AG09319 (cell line): Measurements from ENCODE around the gene CDK5RAP3.

ENCODE experiments used
- DNase-seq: peaks from one replicate; pipeline ENCODE4 v3.0.0-alpha.2; 2010; ENCODE audit warnings: low read depth; ENCODE audit errors: extremely low read depth
- TF ChIP-seq, protein P1 (sequence below): IDR thresholded peaks from 2 replicates; pipeline ENCODE4 v1.5.1; 2011; ENCODE audit warnings: low read depth, mild to moderate bottlenecking, inconsistent platforms, low read length, moderate library complexity

Gene CDK5RAP3

DNA sequence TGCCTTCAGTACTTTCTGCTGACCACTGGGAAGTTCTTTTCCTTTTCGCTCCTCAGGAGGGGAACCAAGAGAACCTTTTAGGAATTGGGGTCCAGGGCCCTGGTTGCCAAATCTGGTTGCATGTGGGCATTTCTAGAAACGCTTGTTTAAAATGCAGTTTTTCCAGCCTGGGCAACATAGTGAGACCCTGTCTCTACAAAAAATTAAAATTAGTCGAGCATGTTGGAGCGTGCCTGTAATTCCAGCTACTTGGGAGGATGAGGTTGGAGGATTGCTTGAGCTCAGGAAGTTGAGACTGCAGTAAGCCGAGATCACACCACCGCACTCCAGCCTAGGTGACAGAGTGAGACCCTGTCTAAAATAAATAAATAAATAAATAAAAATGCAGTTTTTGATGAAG, 28.3 kb upstream of the CDK5RAP3 start:
- TF ChIP-seq, protein P1, sequence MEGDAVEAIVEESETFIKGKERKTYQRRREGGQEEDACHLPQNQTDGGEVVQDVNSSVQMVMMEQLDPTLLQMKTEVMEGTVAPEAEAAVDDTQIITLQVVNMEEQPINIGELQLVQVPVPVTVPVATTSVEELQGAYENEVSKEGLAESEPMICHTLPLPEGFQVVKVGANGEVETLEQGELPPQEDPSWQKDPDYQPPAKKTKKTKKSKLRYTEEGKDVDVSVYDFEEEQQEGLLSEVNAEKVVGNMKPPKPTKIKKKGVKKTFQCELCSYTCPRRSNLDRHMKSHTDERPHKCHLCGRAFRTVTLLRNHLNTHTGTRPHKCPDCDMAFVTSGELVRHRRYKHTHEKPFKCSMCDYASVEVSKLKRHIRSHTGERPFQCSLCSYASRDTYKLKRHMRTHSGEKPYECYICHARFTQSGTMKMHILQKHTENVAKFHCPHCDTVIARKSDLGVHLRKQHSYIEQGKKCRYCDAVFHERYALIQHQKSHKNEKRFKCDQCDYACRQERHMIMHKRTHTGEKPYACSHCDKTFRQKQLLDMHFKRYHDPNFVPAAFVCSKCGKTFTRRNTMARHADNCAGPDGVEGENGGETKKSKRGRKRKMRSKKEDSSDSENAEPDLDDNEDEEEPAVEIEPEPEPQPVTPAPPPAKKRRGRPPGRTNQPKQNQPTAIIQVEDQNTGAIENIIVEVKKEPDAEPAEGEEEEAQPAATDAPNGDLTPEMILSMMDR = no peak
- no peak for DNase-seq

DNA sequence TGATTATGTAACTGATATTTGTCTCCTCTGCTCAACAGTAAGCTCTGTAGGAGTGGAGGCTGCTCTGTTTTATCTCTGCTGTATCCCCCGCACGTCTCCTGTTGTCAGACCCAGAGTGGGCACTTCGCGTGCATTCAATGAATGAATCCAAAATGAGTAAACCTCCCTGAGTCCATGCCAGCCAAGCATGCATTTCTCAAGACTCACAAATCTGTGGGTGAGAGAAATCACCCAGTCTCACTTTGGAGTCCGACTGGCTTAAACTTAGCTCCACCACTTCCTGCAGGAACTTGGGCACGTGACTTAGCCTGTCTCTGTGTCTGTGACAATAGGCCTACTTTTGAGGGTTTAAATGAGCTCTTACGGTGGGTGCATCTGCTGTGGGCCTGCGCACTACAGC, 25.8 kb upstream of the CDK5RAP3 start:
- DNase-seq = no peak
- TF ChIP-seq, protein P1 = no peak

DNA sequence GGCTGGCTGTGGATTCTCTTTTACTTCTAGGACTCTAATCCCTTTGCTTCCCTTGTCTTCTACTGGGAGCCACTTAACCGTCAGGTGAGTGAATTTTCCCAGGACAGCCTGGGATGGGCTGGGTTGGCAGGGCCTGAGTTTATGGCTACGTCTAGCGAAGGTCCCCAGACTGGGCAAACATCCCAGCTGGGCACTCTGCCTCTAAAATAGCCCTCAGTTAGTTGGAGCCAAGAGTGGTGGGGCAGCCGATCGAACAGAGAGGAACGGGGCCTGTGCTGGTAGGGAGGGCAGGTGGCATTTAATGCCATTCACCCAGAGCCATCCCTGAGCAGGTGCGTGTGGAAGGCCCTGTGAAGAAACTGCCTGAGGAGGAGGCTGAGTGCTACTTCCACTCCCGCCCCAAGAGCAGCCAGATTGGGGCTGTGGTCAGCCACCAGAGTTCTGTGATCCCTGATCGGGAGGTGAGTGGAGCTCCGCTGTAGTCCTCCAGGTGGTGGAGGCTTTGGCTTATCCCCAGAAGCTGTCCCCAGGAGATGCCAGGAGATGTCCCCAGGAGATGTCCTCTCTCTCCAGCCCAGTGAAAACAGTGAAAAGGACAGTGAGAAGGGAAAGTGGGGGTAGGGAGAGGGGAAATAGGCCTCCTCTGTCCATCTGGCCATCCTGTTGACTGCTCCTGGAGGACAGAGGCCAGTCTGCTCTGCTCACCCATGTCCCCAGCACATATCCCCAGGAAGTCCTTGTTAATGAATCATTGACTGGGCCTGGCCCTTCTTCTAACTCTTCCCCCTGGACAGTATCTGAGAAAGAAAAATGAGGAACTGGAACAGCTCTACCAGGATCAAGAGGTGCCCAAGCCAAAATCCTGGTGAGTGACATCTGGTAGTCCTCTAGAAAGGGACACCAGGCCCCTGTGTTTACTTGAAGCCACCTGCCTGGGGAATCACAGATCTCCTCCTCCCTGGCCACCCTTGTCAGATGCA, 25.1 kb upstream of the CDK5RAP3 start:
- DNase-seq = no peak
- TF ChIP-seq, protein P1 = no peak

DNA sequence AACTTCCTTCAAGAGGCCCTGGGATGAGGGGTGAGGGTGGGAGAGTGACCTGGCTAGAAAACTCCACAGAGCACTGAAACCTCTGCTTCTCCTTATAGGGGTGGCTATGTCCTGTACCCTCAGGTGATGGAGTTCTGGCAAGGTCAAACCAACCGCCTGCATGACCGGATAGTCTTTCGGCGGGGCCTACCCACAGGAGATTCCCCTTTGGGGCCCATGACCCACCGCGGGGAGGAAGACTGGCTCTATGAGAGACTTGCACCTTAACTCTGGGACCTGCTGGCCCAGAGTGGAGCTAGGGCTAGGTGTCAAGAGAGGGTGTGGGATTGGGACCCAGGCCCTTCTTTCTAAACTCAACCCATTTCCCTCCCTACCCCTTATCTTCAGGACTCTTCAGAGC, 24.4 kb upstream of the CDK5RAP3 start:
- TF ChIP-seq, protein P1 = no peak
- DNase-seq = no peak

DNA sequence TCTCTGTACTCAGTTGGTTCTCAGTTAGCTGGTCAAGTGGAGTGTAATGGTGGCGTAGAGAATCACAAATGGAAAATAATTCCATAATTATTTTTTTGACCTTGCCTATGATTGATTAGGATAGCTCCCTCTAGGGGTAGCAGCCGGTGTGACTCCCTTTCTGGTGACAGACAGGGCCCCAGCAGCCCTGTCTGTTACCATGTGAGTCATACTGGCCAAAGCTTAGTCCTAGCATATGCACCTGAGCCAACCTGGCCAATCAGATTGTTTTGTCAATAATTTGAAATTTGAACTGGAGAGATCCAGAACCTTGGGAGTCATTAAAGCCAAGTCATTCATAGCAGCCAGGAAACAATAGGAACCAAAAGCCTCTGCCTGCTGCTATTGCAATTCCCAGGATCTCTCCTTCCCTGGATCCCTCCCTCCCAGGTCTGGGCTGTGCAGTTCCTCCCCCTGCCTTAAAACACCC, 23.9 kb upstream of the CDK5RAP3 start:
- TF ChIP-seq, protein P1 = peak; percentile 79
- peak; percentile 45 for DNase-seq

DNA sequence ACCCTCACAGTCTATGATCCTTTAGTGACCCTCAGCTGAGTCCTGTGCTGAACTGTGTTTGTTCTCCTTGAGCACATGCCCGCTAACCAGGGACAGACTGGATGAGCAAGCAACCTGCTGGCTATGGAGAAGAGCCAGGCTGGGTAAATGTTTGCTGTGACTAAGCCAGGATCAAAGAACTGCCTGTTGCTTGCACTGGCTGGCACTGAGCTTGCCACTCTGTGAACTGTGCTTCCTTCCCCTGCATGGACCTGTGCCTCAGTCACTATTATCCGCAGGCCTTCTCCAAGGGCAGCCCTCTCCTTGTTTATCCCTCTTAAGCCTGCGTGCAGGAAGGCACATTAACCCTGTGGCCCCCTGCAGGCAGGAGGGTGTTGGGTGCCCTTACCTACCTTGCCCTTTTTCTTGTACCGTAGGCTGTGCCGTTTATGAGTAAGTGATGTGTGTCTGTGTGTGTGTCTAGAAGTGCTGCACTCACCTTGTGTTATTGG, 22.2 kb upstream of the CDK5RAP3 start:
- TF ChIP-seq, protein P1 = no peak
- no peak for DNase-seq

DNA sequence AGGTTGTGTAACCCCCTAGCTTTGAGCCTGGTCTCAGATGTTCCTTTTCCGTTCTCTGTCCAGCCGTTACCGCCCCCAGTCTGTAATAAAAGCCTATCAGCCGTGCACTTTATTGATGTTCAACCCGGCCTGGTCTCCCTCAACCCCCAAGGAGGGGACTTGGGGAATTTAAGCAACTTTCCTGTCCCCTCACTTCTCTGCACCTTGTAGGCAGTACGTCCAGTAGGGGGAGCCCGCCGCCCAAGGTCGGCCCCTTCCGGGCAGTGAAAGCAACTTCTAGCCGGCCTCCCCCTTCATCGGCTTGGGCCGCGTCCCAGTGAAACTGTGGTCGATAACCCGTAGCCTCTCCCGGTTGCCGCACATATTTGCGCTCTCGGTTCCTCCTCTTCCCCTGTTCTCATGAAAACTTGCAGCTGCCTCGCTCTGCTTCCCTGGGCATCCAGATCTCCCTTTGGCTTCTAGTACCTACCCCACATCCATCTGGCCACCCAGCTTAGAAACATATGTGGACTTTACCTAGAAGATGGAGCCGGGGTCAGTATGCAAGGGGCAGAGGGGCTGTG, 21.6 kb upstream of the CDK5RAP3 start:
- TF ChIP-seq, protein P1 = peak; percentile 92
- DNase-seq = peak; percentile 45
